ENCODE data around the gene STARD3. TPM values are rescaled to one million over a fixed set of nuclear protein-coding genes. Genes with fewer than 3 reads are reported as not detected.

Gene STARD3
- total and polyA plus RNA-seq, 2 of the 13 experiments (the other 11 are each of a cell fraction or from before 2014, with no cell fraction given): 34.6 to 100 TPM

- in situ Hi-C loops (cut with HindIII; ENCODE audit: extremely low pct_ligation_motif_present, low pct_unique_long_range_greater_than_20kb): no loop called here
- peaks cover 14% of the 10 kb centered on the region; the same call in 1 of the 2 replicates for H4K20me1 ChIP-seq (ENCODE audit: insufficient read depth, low read length)
- ChIA-PET CTCF (ENCODE audit: low intra/inter-chr PET ratio, low total read pairs) (interaction anchor here (1.3 to 1.6 kb wide), 2 partner anchors 52 to 81 kb away, joined by 4 read pairs; no protein-coding TSS in a partner anchor), POLR2A (interaction anchor here (0.6 to 6.6 kb wide), 26 partner anchors 9 to 396 kb away, joined by 3 to 118 read pairs (median 7); partner anchors contain the start of genes GRB7, MIEN1 and PGAP3)
- H3K9me3 ChIP-seq (ENCODE audit: low read length): no peaks in the 10 kb centered on the region
- DNase-seq (ENCODE audit: low spot score): peak; percentile 77
- H3K4me3 ChIP-seq (replicated peaks in 1 of 3; ENCODE audit: insufficient read depth in 1 of 3, low read depth in 2 of 3, low read length in 3 of 3): peak overlapping the region; percentile 1 to 90 (median 90); a peak in 5 of 6 replicates
- 9% methylated on average over 12 of the region's 12 CpGs for WGBS (ENCODE audit: low lambda C conversion rate)
- peak overlapping the region; percentile 92 for H3K4me2 ChIP-seq (ENCODE audit: low read depth, low read length)
- no peak overlapping the region for H2AFZ ChIP-seq (ENCODE audit: low read length)
- intact Hi-C loops (cut with micrococcal nuclease; ENCODE audit: unreplicated experiment): no loop called here
- H3K9ac ChIP-seq (ENCODE audit: insufficient read depth, low read depth, low read length): peak overlapping the region; percentile 51
- peak; percentile 79 for FAIRE-seq
- ATAC-seq: peak; percentile 73
- peaks cover 64% of the 10 kb centered on the region for H3K4me1 ChIP-seq (ENCODE audit: insufficient read depth, low read length)
- no TSS peak for BruUV-seq (replicated peaks)
- peaks cover 63% of the 10 kb centered on the region for H3K79me2 ChIP-seq (ENCODE audit: insufficient read depth, low read length)
- H3K36me3 ChIP-seq (replicated peaks in 1 of 2; ENCODE audit: control insufficient read depth in 1 of 2, insufficient read depth in 2 of 2, low read length in 2 of 2): peaks cover 15 to 21% of the 10 kb centered on the region in 2 experiments
- no peaks in the 10 kb centered on the region for H3K27me3 ChIP-seq (ENCODE audit: control insufficient read depth in 1 of 2, insufficient read depth in 2 of 2, low read length in 2 of 2)
- peak overlapping the region; percentile 78 for H3K27ac ChIP-seq (ENCODE audit: extremely low read length, insufficient read depth, low read length)
- no peak for TF ChIP-seq SCMH1 (CRISPR knock-in tag; IDR thresholded peaks at IDR 0.05; ENCODE audit: borderline replicate concordance)
- no peak for TF ChIP-seq KLF9 (CRISPR knock-in tag; IDR thresholded peaks at IDR 0.05; ENCODE audit: low read depth)
- no peak for TF ChIP-seq ZNF672 (CRISPR knock-in tag; IDR thresholded peaks at IDR 0.05)
- TF ChIP-seq, protein P1, sequence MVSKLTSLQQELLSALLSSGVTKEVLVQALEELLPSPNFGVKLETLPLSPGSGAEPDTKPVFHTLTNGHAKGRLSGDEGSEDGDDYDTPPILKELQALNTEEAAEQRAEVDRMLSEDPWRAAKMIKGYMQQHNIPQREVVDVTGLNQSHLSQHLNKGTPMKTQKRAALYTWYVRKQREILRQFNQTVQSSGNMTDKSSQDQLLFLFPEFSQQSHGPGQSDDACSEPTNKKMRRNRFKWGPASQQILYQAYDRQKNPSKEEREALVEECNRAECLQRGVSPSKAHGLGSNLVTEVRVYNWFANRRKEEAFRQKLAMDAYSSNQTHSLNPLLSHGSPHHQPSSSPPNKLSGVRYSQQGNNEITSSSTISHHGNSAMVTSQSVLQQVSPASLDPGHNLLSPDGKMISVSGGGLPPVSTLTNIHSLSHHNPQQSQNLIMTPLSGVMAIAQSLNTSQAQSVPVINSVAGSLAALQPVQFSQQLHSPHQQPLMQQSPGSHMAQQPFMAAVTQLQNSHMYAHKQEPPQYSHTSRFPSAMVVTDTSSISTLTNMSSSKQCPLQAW (CRISPR knock-in tag; IDR thresholded peaks at IDR 0.05): peak; percentile 72
- TF ChIP-seq ZNF772 (CRISPR knock-in tag; IDR thresholded peaks at IDR 0.05): no peak
- TF ChIP-seq, protein P2, sequence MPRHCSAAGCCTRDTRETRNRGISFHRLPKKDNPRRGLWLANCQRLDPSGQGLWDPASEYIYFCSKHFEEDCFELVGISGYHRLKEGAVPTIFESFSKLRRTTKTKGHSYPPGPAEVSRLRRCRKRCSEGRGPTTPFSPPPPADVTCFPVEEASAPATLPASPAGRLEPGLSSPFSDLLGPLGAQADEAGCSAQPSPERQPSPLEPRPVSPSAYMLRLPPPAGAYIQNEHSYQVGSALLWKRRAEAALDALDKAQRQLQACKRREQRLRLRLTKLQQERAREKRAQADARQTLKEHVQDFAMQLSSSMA (CRISPR knock-in tag; IDR thresholded peaks at IDR 0.05): peak; percentile 66; the same call in 1 of the 2 replicates
- no peak for TF ChIP-seq TCF12 (IDR thresholded peaks at IDR 0.05)
- no peak for TF ChIP-seq TCF12 (CRISPR knock-in tag; IDR thresholded peaks at IDR 0.05)
- TF ChIP-seq, protein P3, sequence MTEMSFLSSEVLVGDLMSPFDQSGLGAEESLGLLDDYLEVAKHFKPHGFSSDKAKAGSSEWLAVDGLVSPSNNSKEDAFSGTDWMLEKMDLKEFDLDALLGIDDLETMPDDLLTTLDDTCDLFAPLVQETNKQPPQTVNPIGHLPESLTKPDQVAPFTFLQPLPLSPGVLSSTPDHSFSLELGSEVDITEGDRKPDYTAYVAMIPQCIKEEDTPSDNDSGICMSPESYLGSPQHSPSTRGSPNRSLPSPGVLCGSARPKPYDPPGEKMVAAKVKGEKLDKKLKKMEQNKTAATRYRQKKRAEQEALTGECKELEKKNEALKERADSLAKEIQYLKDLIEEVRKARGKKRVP (CRISPR knock-in tag; IDR thresholded peaks at IDR 0.05): peak in 1 of 2 experiments; percentile 92; a peak in 2 of 4 replicates
- TF ChIP-seq, protein P4, sequence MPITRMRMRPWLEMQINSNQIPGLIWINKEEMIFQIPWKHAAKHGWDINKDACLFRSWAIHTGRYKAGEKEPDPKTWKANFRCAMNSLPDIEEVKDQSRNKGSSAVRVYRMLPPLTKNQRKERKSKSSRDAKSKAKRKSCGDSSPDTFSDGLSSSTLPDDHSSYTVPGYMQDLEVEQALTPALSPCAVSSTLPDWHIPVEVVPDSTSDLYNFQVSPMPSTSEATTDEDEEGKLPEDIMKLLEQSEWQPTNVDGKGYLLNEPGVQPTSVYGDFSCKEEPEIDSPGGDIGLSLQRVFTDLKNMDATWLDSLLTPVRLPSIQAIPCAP (CRISPR knock-in tag; IDR thresholded peaks at IDR 0.05; ENCODE audit: low read depth): no peak; the same call in 1 of the 2 replicates
- TF ChIP-seq ZNF546 (CRISPR knock-in tag; conservative IDR thresholded peaks at IDR 0.05): no peak
- peak; percentile 55; the same call in 1 of the 2 replicates for TF ChIP-seq ZNF652 (CRISPR knock-in tag; IDR thresholded peaks at IDR 0.05; ENCODE audit: borderline replicate concordance, low read depth)
- no peak for TF ChIP-seq CHCHD3 (CRISPR knock-in tag; IDR thresholded peaks at IDR 0.05)
- no peak for TF ChIP-seq PLRG1 (conservative IDR thresholded peaks at IDR 0.05)
- peak; percentile 50 for TF ChIP-seq ZNF33B (CRISPR knock-in tag; IDR thresholded peaks at IDR 0.05)
- no peak for TF ChIP-seq ZNF619 (CRISPR knock-in tag; IDR thresholded peaks at IDR 0.05)
- TF ChIP-seq ZNF7 (CRISPR knock-in tag; IDR thresholded peaks at IDR 0.05): no peak
- peak; percentile 63; the same call in 1 of the 2 replicates for TF ChIP-seq ZNF788 (CRISPR knock-in tag; IDR thresholded peaks at IDR 0.05; ENCODE audit: borderline replicate concordance)
- TF ChIP-seq NFYC (CRISPR knock-in tag; IDR thresholded peaks at IDR 0.05): peak; percentile 54; the same call in 1 of the 2 replicates
Observed at GRCh38 chr17:39702901-39703893, 66.3 kb downstream of the STARD3 start.

Measured in HepG2 (cell line).